Breast epithelium (tissue), 4 donors: ENCODE data around the gene NPC2. TPM values are rescaled to one million over a fixed set of nuclear protein-coding genes. Genes with fewer than 3 reads are reported as not detected.

Source experiments
- DNase-seq, 2 donors: peaks; one replicate each; pipeline ENCODE4 v3.0.0-alpha.2; 2019; ENCODE audit warnings: low spot score in 2 of 2
- H3K27ac ChIP-seq, 2 donors: fragments of 200-600 bp; sonication (generic) in 1 of 2; one replicate each; pipeline ENCODE4 v1.5.1; 2016 to 2019; ENCODE audit warnings: mild to moderate bottlenecking in 1 of 2
- H3K27me3 ChIP-seq, 2 donors: fragments of 200-600 bp; sonication (generic) in 1 of 2; one replicate each; pipeline versions ENCODE4 v1.5.1 to v1.6.0; 2017 to 2019; ENCODE audit warnings: control low read depth in 1 of 2, mild to moderate bottlenecking in 1 of 2
- H3K36me3 ChIP-seq: fragments of 200-600 bp; one replicate; pipeline ENCODE4 v1.5.1; 2019
- H3K4me1 ChIP-seq, 2 donors: fragments of 200-600 bp; sonication (generic); one replicate each; pipeline ENCODE4 v1.5.1; 2016 to 2019; ENCODE audit warnings: control low read depth in 1 of 2
- H3K4me3 ChIP-seq, 3 donors: fragments of 200-600 bp; sonication (generic); 1 replicate in 2 of 3; 2 replicates in 1 of 3; pipeline ENCODE4 v1.5.1; 2016 to 2019; ENCODE audit warnings: mild to moderate bottlenecking in 3 of 3, moderate library complexity in 2 of 3
- H3K9me3 ChIP-seq, 2 donors: fragments of 200-600 bp; sonication (generic) in 1 of 2; one replicate each; pipeline ENCODE4 v1.5.1; 2016 to 2019; ENCODE audit warnings: control low read depth in 1 of 2
- POLR2A ChIP-seq: fragments of 450-650 bp; IDR thresholded peaks from one replicate; pipeline ENCODE4 v1.6.1; 2016; ENCODE audit warnings: antibody characterized with exemption, mild to moderate bottlenecking, moderate library complexity
- POLR2AphosphoS5 ChIP-seq, 3 donors: sonication (generic); formaldehyde crosslinking; IDR thresholded peaks; one replicate each; pipeline ENCODE4 v1.6.1; 2017; ENCODE audit warnings: antibody characterized with exemption in 3 of 3
- intact Hi-C: fragments of 100-400 bp; cut with DNase I; formaldehyde crosslinking; loops from one replicate; pipeline ENCODE4 v1.15.1; 2023; ENCODE audit warnings: low total_unique reads
- total RNA-seq, 3 donors: library from RNA; depleted of rRNA; stranded (reverse); fragments of >200 nt; gene quantifications; one replicate each; pipeline ENCODE4 v1.1.0, GENCODE V29; 2016
- TF ChIP-seq, protein P1 (sequence below), 3 donors: fragments of 450-650 bp; IDR thresholded peaks; one replicate each; pipeline ENCODE4 v1.5.1; 2016 to 2017; ENCODE audit warnings: antibody characterized with exemption in 3 of 3, mild to moderate bottlenecking in 3 of 3, moderate library complexity in 3 of 3

Gene NPC2
- total RNA-seq, 3 donors from 2014 or later, result 277 to 663 (median 594) TPM

DNA sequence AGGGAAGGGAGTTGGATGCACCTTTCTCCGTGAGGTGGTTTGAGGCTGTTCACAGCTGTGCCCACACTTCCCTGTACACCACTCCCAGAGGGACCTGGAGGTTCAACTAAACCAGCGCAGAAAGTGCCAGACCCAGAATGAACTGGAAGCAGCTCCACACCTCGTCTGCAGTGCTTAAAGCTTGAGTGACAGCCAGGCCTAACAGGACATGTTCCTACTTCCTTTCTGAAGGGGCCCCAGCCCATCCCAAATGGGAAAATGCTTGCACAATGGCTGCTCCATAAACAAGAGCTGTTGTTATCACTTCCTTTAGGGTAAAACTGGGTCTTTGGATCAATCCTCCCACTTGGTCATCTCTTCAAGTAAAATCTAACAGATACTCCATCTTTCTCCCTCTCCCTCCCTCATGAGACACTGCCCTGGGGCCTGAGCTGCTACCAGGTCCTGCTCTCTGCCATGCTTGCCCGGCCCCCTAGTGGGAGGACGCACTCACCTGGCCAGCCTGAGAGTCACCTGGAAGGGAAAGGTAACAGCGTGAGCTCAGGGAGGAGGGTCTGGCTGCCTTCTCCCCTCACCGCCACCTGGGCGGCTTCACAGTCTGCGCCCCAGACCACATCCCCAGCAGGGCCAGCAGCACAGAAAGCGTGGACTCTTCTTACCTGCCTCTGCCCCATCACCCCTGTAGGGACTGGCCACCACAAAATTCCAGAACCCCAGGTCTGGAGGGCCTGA lies 33.9 kb upstream of the NPC2 start:
- no peaks in the 10 kb centered on the region for H3K27me3 ChIP-seq
- no peak for DNase-seq
- no peaks in the 10 kb centered on the region for H3K9me3 ChIP-seq
- H3K27ac ChIP-seq, result peak overlapping the region; percentile 74 to 87
- intact Hi-C loops, result no loop called here
- H3K36me3 ChIP-seq, result no peaks in the 10 kb centered on the region
- TF ChIP-seq, protein P1, sequence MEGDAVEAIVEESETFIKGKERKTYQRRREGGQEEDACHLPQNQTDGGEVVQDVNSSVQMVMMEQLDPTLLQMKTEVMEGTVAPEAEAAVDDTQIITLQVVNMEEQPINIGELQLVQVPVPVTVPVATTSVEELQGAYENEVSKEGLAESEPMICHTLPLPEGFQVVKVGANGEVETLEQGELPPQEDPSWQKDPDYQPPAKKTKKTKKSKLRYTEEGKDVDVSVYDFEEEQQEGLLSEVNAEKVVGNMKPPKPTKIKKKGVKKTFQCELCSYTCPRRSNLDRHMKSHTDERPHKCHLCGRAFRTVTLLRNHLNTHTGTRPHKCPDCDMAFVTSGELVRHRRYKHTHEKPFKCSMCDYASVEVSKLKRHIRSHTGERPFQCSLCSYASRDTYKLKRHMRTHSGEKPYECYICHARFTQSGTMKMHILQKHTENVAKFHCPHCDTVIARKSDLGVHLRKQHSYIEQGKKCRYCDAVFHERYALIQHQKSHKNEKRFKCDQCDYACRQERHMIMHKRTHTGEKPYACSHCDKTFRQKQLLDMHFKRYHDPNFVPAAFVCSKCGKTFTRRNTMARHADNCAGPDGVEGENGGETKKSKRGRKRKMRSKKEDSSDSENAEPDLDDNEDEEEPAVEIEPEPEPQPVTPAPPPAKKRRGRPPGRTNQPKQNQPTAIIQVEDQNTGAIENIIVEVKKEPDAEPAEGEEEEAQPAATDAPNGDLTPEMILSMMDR (IDR thresholded peaks at IDR 0.05), result peak in 1 of 3 donors; percentile 15
- TF ChIP-seq POLR2AphosphoS5 (IDR thresholded peaks at IDR 0.05) (no peak), POLR2A (no peak)
- H3K4me3 ChIP-seq, result no peak overlapping the region
- peaks cover 0 to 16% of the 10 kb centered on the region in 2 donors for H3K4me1 ChIP-seq

DNA sequence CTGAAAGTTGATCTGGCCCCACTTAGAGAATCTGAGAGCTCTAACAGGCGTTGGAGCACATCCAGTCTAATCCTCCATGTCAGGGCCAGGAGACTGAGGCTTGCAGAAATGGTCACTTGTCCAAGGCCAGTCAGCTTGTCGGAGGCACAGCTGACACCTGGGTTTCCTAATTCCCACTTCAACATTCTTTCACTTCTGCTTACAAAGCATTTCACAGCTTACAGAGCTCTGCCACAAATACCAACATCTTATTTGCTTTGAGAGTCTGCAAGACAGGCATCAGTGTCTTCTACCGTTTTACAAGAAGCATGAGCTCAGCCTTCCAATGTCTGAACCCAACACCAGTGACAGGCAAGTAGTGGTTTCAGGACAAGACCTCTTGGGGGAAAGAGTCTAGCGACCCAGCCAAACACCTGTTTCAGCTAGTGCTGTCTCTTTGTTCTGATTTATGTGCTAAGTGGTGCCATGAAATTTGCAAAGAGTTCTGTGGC lies 32.3 kb upstream of the NPC2 start:
- TF ChIP-seq, protein P1 (IDR thresholded peaks at IDR 0.05), result no peak
- TF ChIP-seq POLR2A, result no peak
- no peaks in the 10 kb centered on the region for H3K27me3 ChIP-seq
- H3K36me3 ChIP-seq, result no peaks in the 10 kb centered on the region
- H3K27ac ChIP-seq, result peak overlapping the region; percentile 74 to 87
- H3K4me1 ChIP-seq, result peaks cover 0 to 16% of the 10 kb centered on the region in 2 donors
- no peaks in the 10 kb centered on the region for H3K9me3 ChIP-seq
- DNase-seq, result no peak
- intact Hi-C loops, result no loop called here
- no peak overlapping the region for H3K4me3 ChIP-seq

DNA sequence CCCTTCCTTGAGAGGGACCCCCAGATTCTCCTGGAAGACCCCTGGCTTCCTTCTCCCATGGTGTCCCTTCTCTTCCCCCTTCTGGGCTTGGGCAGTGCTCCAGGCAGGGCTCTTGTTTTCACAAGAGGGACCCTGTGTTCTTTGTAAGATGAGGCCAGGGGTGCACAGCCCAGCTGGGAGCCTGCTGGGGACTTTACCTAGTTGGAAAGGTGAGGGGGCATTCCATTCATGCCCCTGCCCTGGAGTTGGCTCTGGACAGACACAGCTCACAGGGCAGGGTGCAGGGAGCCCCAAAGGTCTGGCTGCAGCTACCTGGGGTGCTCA lies 31.7 kb upstream of the NPC2 start:
- Histone ChIP-seq H3K4me3 (peak overlapping the region in 1 of 3 donors; percentile 5), H3K4me1 (peaks cover 0 to 16% of the 10 kb centered on the region in 2 donors), H3K27ac (peak overlapping the region; percentile 74 to 87), H3K27me3 (no peaks in the 10 kb centered on the region), H3K9me3 (no peaks in the 10 kb centered on the region), H3K36me3 (no peaks in the 10 kb centered on the region)
- DNase-seq, result no peak
- TF ChIP-seq POLR2AphosphoS5 (IDR thresholded peaks at IDR 0.05) (no peak), POLR2A (no peak)
- TF ChIP-seq, protein P1 (IDR thresholded peaks at IDR 0.05), result no peak
- intact Hi-C loops, result no loop called here

DNA sequence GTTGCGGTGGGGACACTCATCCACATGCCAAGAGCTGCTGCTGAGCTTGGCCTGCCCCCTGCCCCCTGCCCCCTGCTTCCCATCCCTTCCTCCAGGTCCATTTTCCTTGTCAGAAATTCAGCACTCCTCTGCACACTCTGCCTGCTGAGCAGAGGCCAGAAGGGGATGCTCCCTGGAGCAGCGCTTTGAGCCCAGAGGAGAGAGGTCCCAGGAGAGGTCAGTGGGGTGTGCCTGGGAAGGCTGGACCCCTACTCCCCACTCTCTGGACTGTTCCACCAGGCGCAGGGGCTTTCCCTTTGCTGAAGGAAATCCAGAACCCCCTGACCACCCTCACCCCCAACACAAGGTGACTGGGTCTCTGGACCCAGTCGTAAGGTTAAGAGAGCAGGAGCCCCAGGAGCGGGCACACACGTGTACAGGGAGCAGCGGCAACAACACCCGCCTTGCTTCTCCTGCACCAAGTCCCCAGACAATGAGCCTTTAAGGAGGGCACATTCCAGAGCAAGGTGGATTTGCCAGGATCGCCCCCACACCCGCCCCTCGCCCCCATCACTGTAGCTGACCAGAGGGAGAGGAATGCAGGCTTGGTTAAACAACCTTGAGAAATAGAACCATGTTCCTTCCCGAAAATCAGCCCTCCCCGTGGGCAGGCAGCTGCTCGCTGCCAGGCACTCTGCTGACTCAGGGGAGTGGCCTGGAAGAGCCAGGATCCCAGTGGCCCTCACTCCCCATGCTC lies 31.1 kb upstream of the NPC2 start:
- intact Hi-C loops, result no loop called here
- H3K36me3 ChIP-seq, result no peaks in the 10 kb centered on the region
- H3K4me3 ChIP-seq, result peak overlapping the region in 1 of 3 donors; percentile 5
- TF ChIP-seq, protein P1 (IDR thresholded peaks at IDR 0.05), result no peak
- no peak for TF ChIP-seq POLR2AphosphoS5 (IDR thresholded peaks at IDR 0.05)
- TF ChIP-seq POLR2A, result no peak
- DNase-seq, result peak in 1 of 2 donors; percentile 89
- no peaks in the 10 kb centered on the region for H3K27me3 ChIP-seq
- no peaks in the 10 kb centered on the region for H3K9me3 ChIP-seq
- peaks cover 0 to 16% of the 10 kb centered on the region in 2 donors for H3K4me1 ChIP-seq
- peak overlapping the region; percentile 74 to 87 for H3K27ac ChIP-seq

DNA sequence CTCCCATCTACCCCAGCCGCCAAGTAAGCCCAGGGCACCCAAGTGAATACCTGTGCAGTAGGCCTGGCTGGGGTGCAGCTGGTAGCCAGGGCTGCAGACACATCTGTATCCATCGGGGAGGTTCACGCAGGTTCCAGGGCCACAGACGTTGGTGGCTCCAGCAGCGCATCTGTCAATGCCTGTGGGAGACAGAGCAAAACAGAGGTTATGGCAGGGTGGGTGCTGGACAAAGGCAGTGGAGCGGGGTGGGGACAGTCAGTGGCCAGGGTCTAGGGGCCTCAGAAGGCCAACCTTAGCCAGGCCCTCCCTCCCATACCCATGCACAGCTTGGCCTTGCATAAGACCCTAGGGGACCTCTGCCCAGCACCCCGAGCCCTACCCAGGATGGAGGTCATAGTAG lies 29.6 kb upstream of the NPC2 start:
- intact Hi-C loops, result no loop called here
- no peaks in the 10 kb centered on the region for H3K9me3 ChIP-seq
- DNase-seq, result no peak
- H3K27me3 ChIP-seq, result no peaks in the 10 kb centered on the region
- H3K4me1 ChIP-seq, result peaks cover 0 to 16% of the 10 kb centered on the region in 2 donors
- TF ChIP-seq POLR2AphosphoS5 (IDR thresholded peaks at IDR 0.05) (no peak), POLR2A (no peak)
- TF ChIP-seq, protein P1 (IDR thresholded peaks at IDR 0.05), result no peak
- no peak overlapping the region for H3K4me3 ChIP-seq
- H3K36me3 ChIP-seq, result no peaks in the 10 kb centered on the region
- peak overlapping the region; percentile 74 to 87 for H3K27ac ChIP-seq
